Sigmoid colon (tissue), 7 donors: Measurements from ENCODE around the gene EEPD1. TPM values are rescaled to one million over a fixed set of nuclear protein-coding genes. Genes with fewer than 3 reads are reported as not detected.

Source experiments
- DNase-seq: peaks from one replicate; pipeline ENCODE4 v3.0.0-alpha.2; 2019
- H3K27ac ChIP-seq, 4 donors: fragments of 200-600 bp; sonication (generic); one replicate each; pipeline ENCODE4 v1.5.1; 2016 to 2019; ENCODE audit warnings: mild to moderate bottlenecking in 1 of 4
- H3K27me3 ChIP-seq, 3 donors: fragments of 200-600 bp; sonication (generic); one replicate each; pipeline ENCODE4 v1.5.1; 2019; ENCODE audit warnings: mild to moderate bottlenecking in 1 of 3
- H3K36me3 ChIP-seq, 4 donors: fragments of 200-600 bp; sonication (generic); one replicate each; pipeline ENCODE4 v1.5.1; 2016 to 2019
- H3K4me1 ChIP-seq, 4 donors: fragments of 200-600 bp; sonication (generic); one replicate each; pipeline ENCODE4 v1.5.1; 2017 to 2019
- H3K4me3 ChIP-seq, 4 donors: fragments of 200-600 bp; sonication (generic); one replicate each; pipeline ENCODE4 v1.5.1; 2017 to 2019; ENCODE audit warnings: mild to moderate bottlenecking in 2 of 4, moderate library complexity in 1 of 4
- H3K9me3 ChIP-seq, 4 donors: fragments of 200-600 bp in 3 of 4; sonication (generic) in 3 of 4; one replicate each; pipeline versions ENCODE4 v1.5.1 to v1.6.1; 2013 to 2019
- EP300 ChIP-seq, 4 donors: sonication (generic); formaldehyde crosslinking; IDR thresholded peaks; one replicate each; pipeline ENCODE4 v1.6.1; 2017; ENCODE audit warnings: antibody characterized with exemption in 4 of 4
- POLR2A ChIP-seq, 2 donors: fragments of 450-650 bp; IDR thresholded peaks; one replicate each; pipeline ENCODE4 v1.6.1; 2016; ENCODE audit warnings: antibody characterized with exemption in 2 of 2, mild to moderate bottlenecking in 2 of 2, moderate library complexity in 2 of 2
- POLR2AphosphoS5 ChIP-seq, 4 donors: sonication (generic); formaldehyde crosslinking; IDR thresholded peaks; one replicate each; pipeline ENCODE4 v1.6.1; 2017; ENCODE audit warnings: antibody characterized with exemption in 4 of 4
- WGBS, 2 donors: extraction: QIAGEN DNeasy Blood & Tissue Kit; methylation state at CpG; one replicate each; pipeline ENCODE4 v1.1.7; 2013; 5-methylcytosine and 5-hydroxymethylcytosine counted together
- intact Hi-C: fragments of 100-400 bp; cut with DNase I; formaldehyde crosslinking; loops from one replicate; pipeline ENCODE4 v1.15.1; 2023
- polyA plus RNA-seq, 3 donors: library from polyadenylated mRNA; stranded (reverse); fragments of 200-250 nt; gene quantifications; one replicate each; pipeline ENCODE4 v1.2.3, GENCODE V29; 2013
- total RNA-seq, 4 donors: library from RNA; depleted of rRNA; stranded (reverse); fragments of >200 nt; gene quantifications; one replicate each; pipeline ENCODE4 v1.1.0, GENCODE V29; 2016
- TF ChIP-seq, protein P1 (sequence below), 4 experiments: fragments of 450-650 bp in 3 of 4; fragments of 200-600 bp in 1 of 4; IDR thresholded peaks; one replicate each; pipeline ENCODE4 v1.5.1; 2016 to 2019; ENCODE audit warnings: antibody characterized with exemption in 4 of 4, mild to moderate bottlenecking in 3 of 4, moderate library complexity in 2 of 4
- donor health status: healthy with polysubstance abuse.
- donor health status: Bipolar disorder and iron deficiency.
- donor health status: healthy.

Gene EEPD1
- total and polyA plus RNA-seq, 7 donors: 6.6 to 18.1 (median 14.3) TPM

DNA sequence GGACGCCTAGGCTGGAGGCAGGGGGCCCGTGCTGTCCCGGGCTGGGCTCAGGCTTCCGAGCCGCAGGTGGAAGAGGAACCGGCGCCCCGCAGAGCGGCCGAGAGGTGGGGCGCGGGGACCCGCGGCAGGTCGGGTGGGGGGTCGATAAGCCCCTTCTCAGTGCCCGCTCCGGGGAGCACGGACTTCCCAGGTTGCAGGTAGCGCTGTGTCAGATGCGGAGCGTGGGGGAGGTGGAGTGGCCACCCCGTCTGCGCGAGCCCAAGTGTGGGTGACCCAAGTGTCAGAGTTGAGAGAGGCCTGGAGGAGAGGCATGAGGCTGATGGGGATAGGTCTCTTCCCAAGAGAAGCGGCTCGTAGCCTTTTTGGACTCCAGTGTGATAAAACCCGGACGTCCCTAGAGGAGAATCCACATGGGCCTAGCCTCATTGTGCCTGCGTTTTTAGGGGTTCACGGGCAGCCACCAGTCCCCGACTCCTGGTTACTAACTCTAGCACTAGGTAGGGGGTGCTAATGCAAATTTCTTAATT lies 580 bp downstream of the EEPD1 start:
- peak overlapping the region; percentile 89 to 97 (median 91) for H3K27ac ChIP-seq
- no peaks in the 10 kb centered on the region for H3K27me3 ChIP-seq
- peak overlapping the region; percentile 72 to 86 (median 76) for H3K4me3 ChIP-seq
- peak; percentile 77 for DNase-seq
- intact Hi-C loops: loop anchor here (1.0 to 5.0 kb wide), 4 partner anchors 69 to 166 kb away; no protein-coding TSS in a partner anchor
- 2 to 6% methylated on average over 32 of the region's 32 CpGs for WGBS, 2 donors
- TF ChIP-seq POLR2A (IDR thresholded peaks at IDR 0.05) (no peak), EP300 (IDR thresholded peaks at IDR 0.05) (no peak), POLR2AphosphoS5 (IDR thresholded peaks at IDR 0.05) (no peak)
- TF ChIP-seq, protein P1, sequence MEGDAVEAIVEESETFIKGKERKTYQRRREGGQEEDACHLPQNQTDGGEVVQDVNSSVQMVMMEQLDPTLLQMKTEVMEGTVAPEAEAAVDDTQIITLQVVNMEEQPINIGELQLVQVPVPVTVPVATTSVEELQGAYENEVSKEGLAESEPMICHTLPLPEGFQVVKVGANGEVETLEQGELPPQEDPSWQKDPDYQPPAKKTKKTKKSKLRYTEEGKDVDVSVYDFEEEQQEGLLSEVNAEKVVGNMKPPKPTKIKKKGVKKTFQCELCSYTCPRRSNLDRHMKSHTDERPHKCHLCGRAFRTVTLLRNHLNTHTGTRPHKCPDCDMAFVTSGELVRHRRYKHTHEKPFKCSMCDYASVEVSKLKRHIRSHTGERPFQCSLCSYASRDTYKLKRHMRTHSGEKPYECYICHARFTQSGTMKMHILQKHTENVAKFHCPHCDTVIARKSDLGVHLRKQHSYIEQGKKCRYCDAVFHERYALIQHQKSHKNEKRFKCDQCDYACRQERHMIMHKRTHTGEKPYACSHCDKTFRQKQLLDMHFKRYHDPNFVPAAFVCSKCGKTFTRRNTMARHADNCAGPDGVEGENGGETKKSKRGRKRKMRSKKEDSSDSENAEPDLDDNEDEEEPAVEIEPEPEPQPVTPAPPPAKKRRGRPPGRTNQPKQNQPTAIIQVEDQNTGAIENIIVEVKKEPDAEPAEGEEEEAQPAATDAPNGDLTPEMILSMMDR (IDR thresholded peaks at IDR 0.05): no peak
- peaks cover 0 to 57% (median 53%) of the 10 kb centered on the region in 4 donors for H3K4me1 ChIP-seq
- no peaks in the 10 kb centered on the region for H3K36me3 ChIP-seq
- H3K9me3 ChIP-seq: no peaks in the 10 kb centered on the region

DNA sequence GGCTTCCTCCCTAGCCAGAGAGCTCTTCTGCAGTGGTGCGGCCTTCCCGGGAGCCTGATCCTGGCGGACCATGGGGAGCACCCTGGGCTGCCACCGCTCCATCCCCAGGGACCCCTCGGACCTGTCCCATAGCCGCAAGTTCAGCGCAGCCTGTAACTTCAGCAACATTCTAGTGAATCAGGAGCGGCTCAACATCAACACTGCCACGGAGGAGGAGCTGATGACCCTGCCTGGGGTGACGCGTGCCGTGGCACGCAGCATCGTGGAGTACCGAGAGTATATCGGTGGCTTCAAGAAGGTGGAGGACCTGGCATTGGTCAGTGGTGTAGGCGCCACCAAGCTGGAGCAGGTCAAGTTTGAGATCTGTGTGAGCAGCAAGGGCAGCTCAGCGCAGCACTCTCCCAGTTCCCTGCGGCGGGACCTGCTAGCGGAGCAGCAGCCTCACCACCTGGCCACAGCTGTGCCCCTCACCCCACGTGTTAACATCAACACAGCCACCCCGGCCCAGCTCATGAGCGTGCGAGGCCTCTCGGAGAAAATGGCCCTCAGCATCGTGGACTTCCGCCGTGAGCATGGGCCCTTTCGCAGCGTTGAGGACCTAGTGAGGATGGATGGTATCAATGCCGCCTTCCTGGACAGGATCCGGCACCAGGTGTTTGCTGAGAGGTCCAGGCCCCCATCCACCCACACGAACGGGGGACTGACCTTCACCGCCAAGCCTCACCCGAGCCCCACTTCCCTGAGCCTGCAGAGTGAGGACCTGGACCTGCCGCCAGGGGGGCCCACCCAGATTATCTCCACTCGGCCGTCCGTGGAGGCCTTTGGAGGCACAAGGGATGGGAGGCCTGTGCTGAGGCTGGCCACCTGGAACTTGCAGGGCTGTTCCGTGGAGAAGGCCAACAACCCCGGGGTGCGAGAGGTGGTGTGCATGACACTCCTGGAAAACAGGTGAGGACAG lies 1.5 kb downstream of the EEPD1 start:
- H3K27ac ChIP-seq: peak overlapping the region; percentile 89 to 97 (median 91)
- intact Hi-C loops: loop anchor here (2.0 to 5.0 kb wide), 5 partner anchors 68 to 352 kb away; partner anchors contain the start of gene SEPTIN7
- H3K4me1 ChIP-seq: peaks cover 0 to 66% (median 61%) of the 10 kb centered on the region in 4 donors
- no peaks in the 10 kb centered on the region for H3K36me3 ChIP-seq
- H3K27me3 ChIP-seq: no peaks in the 10 kb centered on the region
- no peaks in the 10 kb centered on the region for H3K9me3 ChIP-seq
- WGBS, 2 donors: 92 to 94% methylated on average over 44 of the region's 44 CpGs
- TF ChIP-seq, protein P1 (IDR thresholded peaks at IDR 0.05): peak in 2 of 4 experiments; percentile 21
- no peak for TF ChIP-seq POLR2AphosphoS5 (IDR thresholded peaks at IDR 0.05)
- DNase-seq: peak; percentile 75
- H3K4me3 ChIP-seq: peak overlapping the region; percentile 72 to 86 (median 76)

DNA sequence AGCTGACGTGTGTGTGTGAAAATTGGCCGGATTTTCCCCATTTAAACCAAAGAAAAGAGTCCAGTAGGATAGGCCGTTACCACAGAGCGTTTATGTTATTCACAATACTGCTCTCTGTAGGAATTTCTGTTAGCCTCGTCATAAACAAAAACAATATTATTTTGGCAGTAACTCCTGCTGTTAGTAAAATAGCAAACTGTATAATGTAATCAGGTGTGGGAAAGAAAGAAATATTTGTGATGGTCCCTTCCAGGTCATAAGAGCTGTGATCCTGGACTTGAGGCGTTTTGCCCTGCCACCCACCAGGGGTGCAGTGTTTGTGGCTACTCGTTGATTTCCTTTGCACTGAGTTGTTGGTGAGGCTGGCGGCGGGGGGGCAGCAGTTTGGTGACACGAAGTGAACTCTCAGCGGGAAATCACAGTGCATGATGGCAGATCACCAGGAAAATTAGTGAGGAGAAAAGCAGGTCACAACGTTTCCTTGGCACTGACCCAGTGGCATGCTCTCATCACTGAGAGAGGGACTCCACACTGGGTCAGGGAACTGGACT lies 2.8 kb downstream of the EEPD1 start:
- DNase-seq: peak; percentile 78
- Histone ChIP-seq H3K9me3 (no peaks in the 10 kb centered on the region), H3K27me3 (no peaks in the 10 kb centered on the region), H3K4me3 (peak overlapping the region; percentile 2 to 86 (median 76)), H3K36me3 (no peaks in the 10 kb centered on the region), H3K4me1 (peaks cover 0 to 79% (median 72%) of the 10 kb centered on the region in 4 donors), H3K27ac (peak overlapping the region; percentile 89 to 97 (median 91))
- TF ChIP-seq POLR2AphosphoS5 (IDR thresholded peaks at IDR 0.05) (peak in 1 of 4 donors; percentile 34), POLR2A (IDR thresholded peaks at IDR 0.05) (no peak), EP300 (IDR thresholded peaks at IDR 0.05) (no peak)
- TF ChIP-seq, protein P1 (IDR thresholded peaks at IDR 0.05): peak in 1 of 4 experiments; percentile 37
- WGBS, 2 donors: 17 to 35% methylated on average over 12 of the region's 12 CpGs
- intact Hi-C loops: loop anchor here (2.0 to 5.0 kb wide), 4 partner anchors 66 to 354 kb away; partner anchors contain the start of gene SEPTIN7

DNA sequence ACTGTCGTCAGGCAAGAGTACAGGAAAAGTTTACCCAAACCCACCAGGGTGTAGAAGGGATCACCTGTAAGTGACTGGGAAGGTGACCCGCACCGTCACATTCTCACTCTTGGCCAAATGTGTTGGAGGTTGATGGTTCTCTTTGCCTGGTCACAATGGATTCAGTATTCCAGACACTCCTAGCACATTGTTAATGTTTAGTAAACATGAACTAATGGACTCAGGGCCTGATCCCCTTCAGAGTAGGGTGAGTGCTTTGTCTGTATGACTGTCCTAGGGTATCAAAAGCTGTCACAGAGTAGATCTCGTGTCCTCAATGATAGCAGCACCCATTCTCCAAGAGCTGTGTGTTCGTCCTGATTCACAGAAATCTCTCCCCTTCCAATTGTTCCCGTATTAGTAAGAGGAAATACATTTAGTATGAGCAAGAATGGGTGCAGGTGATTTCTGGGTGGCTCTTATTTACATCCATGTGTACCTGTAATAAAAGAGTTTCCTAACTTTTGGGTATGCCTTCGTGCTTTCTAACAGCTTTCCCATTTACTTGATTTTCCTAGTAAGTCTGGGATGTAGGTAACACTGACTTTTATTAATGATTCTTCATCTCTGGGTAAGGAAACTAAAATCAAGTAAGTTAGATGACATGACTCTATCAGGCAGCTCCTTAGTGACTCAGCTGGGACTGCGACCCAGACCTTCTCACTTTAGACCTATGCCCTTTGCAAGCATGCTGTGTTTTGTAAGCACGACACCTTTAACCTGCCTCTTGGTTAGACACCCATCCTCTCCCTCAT lies 4.7 kb downstream of the EEPD1 start:
- no peak for DNase-seq
- no peak for TF ChIP-seq EP300 (IDR thresholded peaks at IDR 0.05)
- TF ChIP-seq, protein P1 (IDR thresholded peaks at IDR 0.05): no peak
- no peak for TF ChIP-seq POLR2A (IDR thresholded peaks at IDR 0.05)
- TF ChIP-seq POLR2AphosphoS5 (IDR thresholded peaks at IDR 0.05): no peak
- H3K4me1 ChIP-seq: peaks cover 0 to 76% (median 74%) of the 10 kb centered on the region in 4 donors
- intact Hi-C loops: loop anchor here (5.0 kb wide), 3 partner anchors 65 to 355 kb away; partner anchors contain the start of gene SEPTIN7
- no peaks in the 10 kb centered on the region for H3K27me3 ChIP-seq
- no peaks in the 10 kb centered on the region for H3K9me3 ChIP-seq
- H3K36me3 ChIP-seq: no peaks in the 10 kb centered on the region
- 81 to 88% methylated on average over 9 of the region's 9 CpGs for WGBS, 2 donors
- H3K4me3 ChIP-seq: no peak overlapping the region
- no peak overlapping the region for H3K27ac ChIP-seq
